ENCODE data around the gene EXOC3L1. TPM values are rescaled to one million over a fixed set of nuclear protein-coding genes. Genes with fewer than 3 reads are reported as not detected.

The EXOC3L1 gene
- total RNA-seq, 4 donors from 2014 or later, result 3.0 to 6.7 TPM; not detected in 2

DNA sequence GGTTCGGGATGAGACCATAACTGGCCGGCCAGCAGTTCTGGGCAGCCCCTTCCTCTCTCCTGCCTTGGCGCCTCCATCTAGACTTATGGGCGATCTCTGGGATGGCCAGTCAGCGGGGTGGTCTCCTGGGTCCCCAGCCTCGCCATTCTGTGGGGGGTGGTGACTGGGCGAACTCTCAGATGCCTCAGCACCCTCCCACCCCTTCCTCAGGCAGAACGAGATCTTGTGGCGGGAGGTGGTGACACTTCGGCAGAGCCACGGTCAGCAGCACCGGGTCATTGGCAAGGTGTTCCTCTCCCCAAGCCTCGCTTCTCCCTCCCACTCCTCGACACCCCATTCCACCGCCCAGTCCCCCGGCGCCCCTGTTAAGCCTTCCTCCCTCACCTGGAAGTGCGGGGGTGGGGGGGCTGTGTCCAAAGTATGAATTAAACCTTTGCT is 23.8 kb downstream of the EXOC3L1 start:
- intact Hi-C loops (cut with DNase I; ENCODE audit: low total_unique reads) (no loop called here), in situ Hi-C loops (cut with MboI; ENCODE audit: low pct_ligation_motif_present in 1 of 4, low pct_unique_long_range_greater_than_20kb in 1 of 4, low sequenced_read_pairs in 3 of 4) (loop anchor here in 2 of 4 donors (25.0 kb wide), 2 partner anchors 179 to 204 kb away; partner anchors contain the start of genes CES3 (in 1 of the 2) and CES4A (in 1 of the 2))
- no peak for DNase-seq
- TF ChIP-seq, protein P1, sequence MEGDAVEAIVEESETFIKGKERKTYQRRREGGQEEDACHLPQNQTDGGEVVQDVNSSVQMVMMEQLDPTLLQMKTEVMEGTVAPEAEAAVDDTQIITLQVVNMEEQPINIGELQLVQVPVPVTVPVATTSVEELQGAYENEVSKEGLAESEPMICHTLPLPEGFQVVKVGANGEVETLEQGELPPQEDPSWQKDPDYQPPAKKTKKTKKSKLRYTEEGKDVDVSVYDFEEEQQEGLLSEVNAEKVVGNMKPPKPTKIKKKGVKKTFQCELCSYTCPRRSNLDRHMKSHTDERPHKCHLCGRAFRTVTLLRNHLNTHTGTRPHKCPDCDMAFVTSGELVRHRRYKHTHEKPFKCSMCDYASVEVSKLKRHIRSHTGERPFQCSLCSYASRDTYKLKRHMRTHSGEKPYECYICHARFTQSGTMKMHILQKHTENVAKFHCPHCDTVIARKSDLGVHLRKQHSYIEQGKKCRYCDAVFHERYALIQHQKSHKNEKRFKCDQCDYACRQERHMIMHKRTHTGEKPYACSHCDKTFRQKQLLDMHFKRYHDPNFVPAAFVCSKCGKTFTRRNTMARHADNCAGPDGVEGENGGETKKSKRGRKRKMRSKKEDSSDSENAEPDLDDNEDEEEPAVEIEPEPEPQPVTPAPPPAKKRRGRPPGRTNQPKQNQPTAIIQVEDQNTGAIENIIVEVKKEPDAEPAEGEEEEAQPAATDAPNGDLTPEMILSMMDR (IDR thresholded peaks at IDR 0.05), result no peak
- TF ChIP-seq POLR2AphosphoS5 (IDR thresholded peaks at IDR 0.05) (no peak), POLR2A (IDR thresholded peaks at IDR 0.05) (no peak), EP300 (IDR thresholded peaks at IDR 0.05; ENCODE audit: low read depth) (no peak)
- 48% methylated on average over 17 of the region's 18 CpGs; no CpG with 5 or more reads in 1 of the 2 donors for WGBS, 2 donors (ENCODE audit: low coverage in 1 of 2)
- no peaks in the 10 kb centered on the region for H3K36me3 ChIP-seq
- H3K4me1 ChIP-seq, result peaks cover 22 to 73% (median 55%) of the 10 kb centered on the region in 4 donors
- peaks cover 56% of the 10 kb centered on the region for H3K27me3 ChIP-seq
- no peaks in the 10 kb centered on the region for H3K9me3 ChIP-seq
- no peak overlapping the region for H3K4me3 ChIP-seq
- H3K27ac ChIP-seq, result no peak overlapping the region

DNA sequence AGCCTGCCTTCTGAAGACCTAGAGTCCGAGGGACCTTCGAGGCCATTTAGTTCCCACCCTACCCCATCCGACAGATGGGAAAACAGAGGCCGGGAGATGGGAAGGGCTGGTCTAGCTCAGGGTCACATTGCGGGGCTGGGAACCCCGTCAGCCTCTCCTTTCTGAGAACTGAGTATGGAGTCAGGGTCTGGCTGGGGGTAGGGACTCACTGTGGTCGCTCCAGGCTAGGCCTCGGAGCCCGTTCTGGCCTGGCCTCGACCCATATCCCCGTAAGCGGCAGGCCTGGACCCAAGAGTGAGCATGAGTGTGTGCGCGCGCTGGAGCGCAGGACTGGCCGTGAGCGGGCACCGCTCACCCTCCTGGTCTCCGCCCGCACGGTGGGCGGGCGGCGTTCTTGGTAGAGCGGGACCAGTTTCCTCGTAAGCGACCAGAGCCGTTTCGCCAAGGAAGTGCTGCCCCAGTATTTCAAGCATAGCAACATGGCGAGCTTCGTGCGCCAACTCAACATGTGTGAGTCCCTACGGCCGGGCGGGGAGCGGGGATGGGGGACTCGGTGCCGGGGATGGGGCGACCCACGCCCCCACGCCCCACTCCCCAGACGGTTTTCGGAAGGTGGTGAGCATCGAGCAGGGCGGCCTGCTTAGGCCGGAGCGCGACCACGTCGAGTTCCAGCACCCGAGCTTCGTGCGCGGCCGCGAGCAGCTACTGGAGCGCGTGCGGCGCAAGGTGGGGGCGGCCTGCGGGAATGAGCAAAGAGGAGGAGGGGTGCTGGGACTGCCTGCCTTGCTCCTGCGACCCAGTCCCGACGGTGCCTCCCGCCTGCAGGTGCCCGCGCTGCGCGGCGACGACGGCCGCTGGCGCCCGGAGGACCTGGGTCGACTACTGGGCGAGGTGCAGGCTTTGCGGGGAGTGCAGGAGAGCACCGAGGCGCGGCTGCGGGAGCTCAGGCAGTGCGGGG is 24.5 kb downstream of the EXOC3L1 start:
- Histone ChIP-seq H3K4me1 (peaks cover 23 to 71% (median 54%) of the 10 kb centered on the region in 4 donors), H3K27me3 (peaks cover 56% of the 10 kb centered on the region)
- WGBS, 2 donors (ENCODE audit: low coverage in 1 of 2), result 29% methylated on average over 53 of the region's 85 CpGs; no CpG with 5 or more reads in 1 of the 2 donors

DNA sequence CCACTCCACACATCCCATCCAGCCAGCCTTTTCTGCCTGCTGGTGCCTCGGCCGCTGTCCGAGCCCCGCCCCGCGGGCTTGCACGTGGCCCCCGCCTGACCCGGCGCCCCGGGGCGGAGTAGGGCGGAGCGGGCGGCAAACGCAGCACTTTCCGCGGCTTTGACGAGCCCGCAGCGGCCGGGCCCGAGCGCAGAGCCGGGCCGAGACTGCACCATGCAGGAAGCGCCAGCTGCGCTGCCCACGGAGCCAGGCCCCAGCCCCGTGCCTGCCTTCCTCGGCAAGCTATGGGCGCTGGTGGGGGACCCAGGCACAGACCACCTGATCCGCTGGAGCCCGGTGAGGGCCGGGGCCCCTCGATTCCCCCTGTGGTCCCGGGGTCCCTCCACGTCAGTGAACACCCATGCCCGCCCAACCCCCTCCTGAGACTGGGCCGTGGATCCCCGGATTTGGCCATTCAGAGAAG is 25.3 kb downstream of the EXOC3L1 start, which contains the start of gene HSF4:
HSF4 (plus strand) TSS at position 147 of the 463 bp plus-strand sequence; CDS start at position 214, 67 bp downstream.
- Histone ChIP-seq H3K36me3 (no peaks in the 10 kb centered on the region), H3K9me3 (no peaks in the 10 kb centered on the region), H3K4me1 (peaks cover 19 to 65% (median 48%) of the 10 kb centered on the region in 4 donors), H3K27me3 (peaks cover 56% of the 10 kb centered on the region), H3K4me3 (peak within 1 kb of the TSS in 3 of 4 donors; percentile 12 to 38 (median 29)), H3K27ac (peak within 1 kb of the TSS; percentile 11 to 72 (median 58))
- TF ChIP-seq, protein P1 (IDR thresholded peaks at IDR 0.05), result no peak
- no peak for TF ChIP-seq EP300 (IDR thresholded peaks at IDR 0.05; ENCODE audit: low read depth)
- peak in 2 of 3 donors; percentile 17 to 32 for TF ChIP-seq POLR2AphosphoS5 (IDR thresholded peaks at IDR 0.05)
- TF ChIP-seq POLR2A (IDR thresholded peaks at IDR 0.05), result peak; percentile 7
- intact Hi-C loops (cut with DNase I; ENCODE audit: low total_unique reads), result no loop called here
- 4% methylated on average over 22 of the region's 41 CpGs; no CpG with 5 or more reads in 1 of the 2 donors for WGBS, 2 donors (ENCODE audit: low coverage in 1 of 2)
- in situ Hi-C loops (cut with MboI; ENCODE audit: low pct_ligation_motif_present in 1 of 4, low pct_unique_long_range_greater_than_20kb in 1 of 4, low sequenced_read_pairs in 3 of 4), result loop anchor here in 2 of 4 donors (25.0 kb wide), 2 partner anchors 177 to 202 kb away; partner anchors contain the start of genes CES3 (in 1 of the 2) and CES4A (in 1 of the 2)
- peak; percentile 79 for DNase-seq

More for the DNA sequence above, 24.5 kb downstream of the EXOC3L1 start:
- no peaks in the 10 kb centered on the region for H3K9me3 ChIP-seq
- peak overlapping the region in 1 of 4 donors; percentile 38 for H3K4me3 ChIP-seq
- TF ChIP-seq, protein P1 (IDR thresholded peaks at IDR 0.05), result no peak
- peak; percentile 9 for TF ChIP-seq POLR2A (IDR thresholded peaks at IDR 0.05)
- intact Hi-C loops (cut with DNase I; ENCODE audit: low total_unique reads), result no loop called here
- H3K27ac ChIP-seq, result peak overlapping the region; percentile 11 to 72 (median 50)
- no peak for DNase-seq
- in situ Hi-C loops (cut with MboI; ENCODE audit: low pct_ligation_motif_present in 1 of 4, low pct_unique_long_range_greater_than_20kb in 1 of 4, low sequenced_read_pairs in 3 of 4), result loop anchor here in 2 of 4 donors (25.0 kb wide), 2 partner anchors 178 to 203 kb away; partner anchors contain the start of genes CES3 (in 1 of the 2) and CES4A (in 1 of the 2)
- no peaks in the 10 kb centered on the region for H3K36me3 ChIP-seq
